Cardiac muscle cell (in vitro differentiated cells and primary cell): ENCODE data around the gene FRMD5. TPM values are rescaled to one million over a fixed set of nuclear protein-coding genes. Genes with fewer than 3 reads are reported as not detected.
A peak's percentile ranks its signal among the peaks of the same experiment; 100 is the strongest.

Source experiments
- DNase-seq, 2 donors: peaks; one replicate each; pipeline versions ENCODE4 v3.0.0 to v3.0.0-alpha.2; 2010 to 2017; ENCODE audit warnings: low read depth in 1 of 2, low spot score in 1 of 2
- H3K27ac ChIP-seq: fragments of 200-600 bp; sonication (generic); 2 replicates; pipeline ENCODE4 v1.5.1; 2016
- H3K27me3 ChIP-seq: fragments of 200-600 bp; sonication (generic); 2 replicates; pipeline ENCODE4 v1.6.0; 2016; ENCODE audit warnings: control low read depth
- H3K36me3 ChIP-seq: fragments of 200-600 bp; sonication (generic); 2 replicates; pipeline ENCODE4 v1.5.1; 2016; ENCODE audit warnings: control low read depth
- H3K4me1 ChIP-seq: fragments of 200-600 bp; sonication (generic); 2 replicates; pipeline ENCODE4 v1.8.1; 2017; ENCODE audit warnings: low read depth, mild to moderate bottlenecking, mixed run types
- H3K4me3 ChIP-seq: fragments of 200-600 bp; sonication (generic); 2 replicates; pipeline ENCODE4 v1.5.1; 2016; ENCODE audit warnings: mild to moderate bottlenecking
- H3K9me3 ChIP-seq: fragments of 200-600 bp; sonication (generic); 2 replicates; pipeline ENCODE4 v1.5.1; 2017; ENCODE audit warnings: low read depth, mild to moderate bottlenecking, control low read depth
- polyA plus RNA-seq: library from polyadenylated mRNA; unstranded; fragments of >200 nt; fragmentation: Nextera tagmentation; extraction: Ambion mirVana; gene quantifications from 2 replicates; pipeline ENCODE4 v1.2.1, GENCODE V29; 2016
- total RNA-seq: library from RNA; depleted of rRNA; stranded (reverse); fragments of >200 nt; gene quantifications from 2 replicates; pipeline ENCODE4 v1.2.3, GENCODE V29; 2016
- TF ChIP-seq, protein P1 (sequence below): IDR thresholded peaks from 2 replicates; pipeline ENCODE4 v1.5.1; 2012; ENCODE audit warnings: low read depth, mild to moderate bottlenecking, low read length

Gene FRMD5
- total and polyA plus RNA-seq, 2 experiments from 2014 or later, result 26.8 to 59.7 TPM

DNA sequence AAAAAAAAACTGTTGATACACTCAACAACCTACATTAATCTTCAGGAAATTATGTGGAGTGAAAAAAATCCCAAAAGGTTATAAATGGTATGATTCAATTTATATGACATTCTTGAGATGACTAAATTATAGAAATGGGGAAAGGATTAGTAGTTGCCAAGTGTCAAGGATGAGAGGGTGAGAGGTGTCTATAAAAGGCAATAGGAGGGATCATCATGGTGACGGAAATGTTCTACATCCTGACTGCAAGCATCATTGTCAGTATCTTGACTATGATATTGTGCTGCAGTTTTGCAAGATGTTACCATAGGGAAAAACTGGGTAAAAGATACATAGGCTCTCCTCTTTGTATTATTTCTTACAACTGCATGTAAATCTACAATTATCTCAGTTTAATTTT, 125.6 kb downstream of the FRMD5 start:
- Histone ChIP-seq H3K27ac (no peak overlapping the region), H3K4me3 (no peak overlapping the region), H3K9me3 (no peaks in the 10 kb centered on the region), H3K27me3 (no peaks in the 10 kb centered on the region), H3K36me3 (no peaks in the 10 kb centered on the region), H3K4me1 (peaks cover 5% of the 10 kb centered on the region)
- TF ChIP-seq, protein P1, sequence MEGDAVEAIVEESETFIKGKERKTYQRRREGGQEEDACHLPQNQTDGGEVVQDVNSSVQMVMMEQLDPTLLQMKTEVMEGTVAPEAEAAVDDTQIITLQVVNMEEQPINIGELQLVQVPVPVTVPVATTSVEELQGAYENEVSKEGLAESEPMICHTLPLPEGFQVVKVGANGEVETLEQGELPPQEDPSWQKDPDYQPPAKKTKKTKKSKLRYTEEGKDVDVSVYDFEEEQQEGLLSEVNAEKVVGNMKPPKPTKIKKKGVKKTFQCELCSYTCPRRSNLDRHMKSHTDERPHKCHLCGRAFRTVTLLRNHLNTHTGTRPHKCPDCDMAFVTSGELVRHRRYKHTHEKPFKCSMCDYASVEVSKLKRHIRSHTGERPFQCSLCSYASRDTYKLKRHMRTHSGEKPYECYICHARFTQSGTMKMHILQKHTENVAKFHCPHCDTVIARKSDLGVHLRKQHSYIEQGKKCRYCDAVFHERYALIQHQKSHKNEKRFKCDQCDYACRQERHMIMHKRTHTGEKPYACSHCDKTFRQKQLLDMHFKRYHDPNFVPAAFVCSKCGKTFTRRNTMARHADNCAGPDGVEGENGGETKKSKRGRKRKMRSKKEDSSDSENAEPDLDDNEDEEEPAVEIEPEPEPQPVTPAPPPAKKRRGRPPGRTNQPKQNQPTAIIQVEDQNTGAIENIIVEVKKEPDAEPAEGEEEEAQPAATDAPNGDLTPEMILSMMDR, result no peak
- no peak for DNase-seq

DNA sequence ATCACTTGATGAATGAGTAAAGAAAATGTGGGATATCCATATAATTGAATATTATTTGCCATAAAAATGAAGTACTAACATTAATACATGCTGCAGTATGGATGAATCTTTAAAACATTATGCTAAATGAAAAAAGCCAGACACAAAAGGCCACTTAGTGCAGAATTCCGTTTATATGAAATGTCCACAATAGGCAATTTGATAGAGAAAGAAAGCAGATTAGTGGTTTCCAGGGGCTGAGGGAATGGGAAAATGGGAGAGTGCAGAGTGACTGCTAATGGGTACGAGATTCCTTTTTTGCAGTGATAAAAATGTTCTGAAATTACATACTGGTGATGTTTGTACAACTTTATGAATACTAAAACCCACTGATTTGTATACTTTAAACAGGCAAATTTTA, 126.7 kb downstream of the FRMD5 start:
- H3K27me3 ChIP-seq, result no peaks in the 10 kb centered on the region
- H3K9me3 ChIP-seq, result no peaks in the 10 kb centered on the region
- peaks cover 5% of the 10 kb centered on the region for H3K4me1 ChIP-seq
- TF ChIP-seq, protein P1, result no peak
- H3K4me3 ChIP-seq, result no peak overlapping the region
- no peaks in the 10 kb centered on the region for H3K36me3 ChIP-seq
- no peak for DNase-seq
- no peak overlapping the region for H3K27ac ChIP-seq

DNA sequence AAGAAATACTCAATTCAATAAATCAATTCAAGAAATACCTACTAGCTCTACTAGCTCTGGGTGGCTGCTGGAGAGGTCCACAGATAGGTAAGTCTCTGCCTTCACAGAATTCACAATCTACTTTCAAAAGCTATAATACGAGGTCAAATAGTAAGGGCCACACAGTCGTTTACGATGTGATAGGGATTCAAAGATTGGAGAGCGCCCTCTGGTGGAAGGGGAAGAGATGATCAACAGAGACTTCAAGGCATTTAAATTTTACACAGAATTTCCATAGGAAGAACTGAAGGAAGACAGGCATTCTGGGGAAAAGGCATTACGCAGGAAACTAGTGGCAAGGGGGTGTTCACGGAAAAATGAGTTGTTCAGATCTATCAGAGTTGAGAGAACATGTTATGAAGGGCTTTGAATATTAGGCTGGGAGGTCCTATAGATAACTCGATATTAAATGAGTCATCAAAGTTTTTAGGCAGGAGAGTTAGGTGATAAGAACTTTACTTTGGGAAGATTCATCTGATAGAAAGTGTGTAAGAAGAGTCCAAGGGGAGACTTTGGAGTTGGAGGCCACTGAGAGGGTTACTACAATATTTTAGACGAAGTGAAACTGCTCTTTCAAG, 128.8 kb downstream of the FRMD5 start:
- H3K27me3 ChIP-seq, result no peaks in the 10 kb centered on the region
- no peak overlapping the region for H3K27ac ChIP-seq
- DNase-seq, result peak; percentile 87 to 89
- H3K9me3 ChIP-seq, result no peaks in the 10 kb centered on the region
- no peaks in the 10 kb centered on the region for H3K36me3 ChIP-seq
- peaks cover 5% of the 10 kb centered on the region for H3K4me1 ChIP-seq
- no peak overlapping the region for H3K4me3 ChIP-seq
- TF ChIP-seq, protein P1, result peak; percentile 72

DNA sequence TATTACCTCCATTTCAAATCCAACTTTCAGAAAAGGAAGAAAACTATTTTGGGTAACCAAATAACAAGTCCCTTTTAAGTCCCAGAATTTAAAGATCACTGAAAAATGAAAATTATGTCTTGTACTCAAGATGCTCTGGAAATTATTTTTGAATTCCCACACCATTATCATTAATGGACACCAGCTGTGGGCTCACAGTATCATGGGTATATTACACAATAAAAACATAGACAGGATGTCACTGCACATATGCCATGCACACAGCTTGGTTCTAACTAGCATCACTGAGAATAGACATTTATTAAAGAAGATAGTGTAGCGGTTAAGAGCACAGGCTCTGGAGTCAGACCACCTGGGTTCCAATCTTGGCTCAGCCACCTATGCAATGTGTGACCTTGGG, 130.4 kb downstream of the FRMD5 start:
- no peaks in the 10 kb centered on the region for H3K27me3 ChIP-seq

DNA sequence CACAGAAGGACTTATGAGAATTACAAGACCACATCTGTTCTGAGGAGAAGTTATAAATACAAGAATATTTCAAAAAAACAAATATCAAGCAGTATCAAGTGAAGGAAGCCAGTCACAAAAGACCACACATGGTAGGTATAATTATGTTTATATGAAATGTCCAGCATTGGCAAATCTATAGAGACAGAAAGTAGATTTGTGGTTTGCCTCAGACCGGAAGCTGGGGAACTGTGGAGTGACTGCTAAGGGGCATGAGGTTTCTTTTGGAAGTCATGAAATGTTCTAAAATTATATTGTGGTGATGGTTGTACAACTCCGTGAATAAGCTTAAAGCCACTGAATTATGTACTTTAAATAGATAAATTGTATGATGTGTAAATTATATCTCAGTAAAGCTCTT, 136.9 kb downstream of the FRMD5 start:
- H3K4me1 ChIP-seq, result peaks cover 20% of the 10 kb centered on the region
- H3K9me3 ChIP-seq, result no peaks in the 10 kb centered on the region

More for the DNA sequence above, 130.4 kb downstream of the FRMD5 start:
- TF ChIP-seq, protein P1, result no peak
- Histone ChIP-seq H3K9me3 (no peaks in the 10 kb centered on the region), H3K36me3 (no peaks in the 10 kb centered on the region), H3K4me3 (no peak overlapping the region), H3K27ac (no peak overlapping the region), H3K4me1 (peaks cover 16% of the 10 kb centered on the region)
- no peak for DNase-seq

More for the DNA sequence above, 136.9 kb downstream of the FRMD5 start:
- no peaks in the 10 kb centered on the region for H3K27me3 ChIP-seq
- H3K4me3 ChIP-seq, result no peak overlapping the region
- no peak for DNase-seq
- TF ChIP-seq, protein P1, result no peak
- H3K36me3 ChIP-seq, result no peaks in the 10 kb centered on the region
- no peak overlapping the region for H3K27ac ChIP-seq
